C4-2B (cell line): ENCODE measurements around the gene UCHL5.

Experiments used
- ZFX ChIP-seq: fragments of 450-650 bp; IDR thresholded peaks from 2 replicates; pipeline ENCODE4 v1.6.1; 2017
- TF ChIP-seq, protein P1 (sequence below): fragments of 450-650 bp; conservative IDR thresholded peaks from 2 replicates; pipeline ENCODE4 v1.5.1; 2017; ENCODE audit warnings: mild to moderate bottlenecking

- TF ChIP-seq, protein P1, sequence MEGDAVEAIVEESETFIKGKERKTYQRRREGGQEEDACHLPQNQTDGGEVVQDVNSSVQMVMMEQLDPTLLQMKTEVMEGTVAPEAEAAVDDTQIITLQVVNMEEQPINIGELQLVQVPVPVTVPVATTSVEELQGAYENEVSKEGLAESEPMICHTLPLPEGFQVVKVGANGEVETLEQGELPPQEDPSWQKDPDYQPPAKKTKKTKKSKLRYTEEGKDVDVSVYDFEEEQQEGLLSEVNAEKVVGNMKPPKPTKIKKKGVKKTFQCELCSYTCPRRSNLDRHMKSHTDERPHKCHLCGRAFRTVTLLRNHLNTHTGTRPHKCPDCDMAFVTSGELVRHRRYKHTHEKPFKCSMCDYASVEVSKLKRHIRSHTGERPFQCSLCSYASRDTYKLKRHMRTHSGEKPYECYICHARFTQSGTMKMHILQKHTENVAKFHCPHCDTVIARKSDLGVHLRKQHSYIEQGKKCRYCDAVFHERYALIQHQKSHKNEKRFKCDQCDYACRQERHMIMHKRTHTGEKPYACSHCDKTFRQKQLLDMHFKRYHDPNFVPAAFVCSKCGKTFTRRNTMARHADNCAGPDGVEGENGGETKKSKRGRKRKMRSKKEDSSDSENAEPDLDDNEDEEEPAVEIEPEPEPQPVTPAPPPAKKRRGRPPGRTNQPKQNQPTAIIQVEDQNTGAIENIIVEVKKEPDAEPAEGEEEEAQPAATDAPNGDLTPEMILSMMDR: no peak
- TF ChIP-seq ZFX: no peak
Measured at GRCh38 chr1:193086342-193086741, 27.2 kb upstream of the UCHL5 start.
